ENCODE measurements around the gene D2HGDH. TPM values are rescaled to one million over a fixed set of nuclear protein-coding genes. Genes with fewer than 3 reads are reported as not detected.

Gene D2HGDH
- total and polyA plus RNA-seq, 2 experiments from 2014 or later = 3.7 to 17.3 TPM

DNA sequence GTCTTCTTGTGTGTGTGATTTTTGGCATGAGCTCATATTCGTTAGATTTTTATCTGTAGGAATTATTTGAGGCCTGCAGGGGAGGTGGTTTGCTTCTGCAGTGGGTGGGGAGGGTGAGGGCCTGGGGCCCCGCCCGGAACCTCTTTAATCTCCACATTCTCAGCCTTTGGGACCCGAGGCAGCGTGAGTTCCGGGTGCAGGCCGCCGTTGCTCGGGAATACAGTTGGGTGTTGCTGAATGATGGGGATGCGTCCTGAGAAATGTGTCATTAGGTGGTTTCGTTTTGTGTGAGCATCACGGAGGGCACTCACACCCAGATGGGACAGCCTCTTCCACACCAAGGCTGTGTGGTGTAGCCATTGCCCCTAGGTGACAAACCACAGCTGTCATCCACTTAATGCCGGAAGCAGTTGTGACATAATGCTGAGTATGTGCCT is 28.5 kb downstream of the D2HGDH start:
- H3K36me3 ChIP-seq (ENCODE audit: insufficient read depth) = no peaks in the 10 kb centered on the region
- H3K4me1 Mint-ChIP-seq = peaks cover 6% of the 10 kb centered on the region; the same call in 2 of the 3 replicates
- H3F3A ChIP-seq (replicated peaks; ENCODE audit: low read depth) = peaks cover 8% of the 10 kb centered on the region; the same call in 1 of the 2 replicates
- no peaks in the 10 kb centered on the region for H3K4me1 ChIP-seq (ENCODE audit: insufficient read depth)
- H4K20me1 ChIP-seq (replicated peaks; ENCODE audit: insufficient read depth) = no peaks in the 10 kb centered on the region
- H3K9me3 Mint-ChIP-seq = peaks cover 23% of the 10 kb centered on the region
- peaks cover 26% of the 10 kb centered on the region for H3K36me3 Mint-ChIP-seq (ENCODE audit: low read depth)
- H3K4me3 Mint-ChIP-seq = no peak overlapping the region
- H3K79me2 ChIP-seq (replicated peaks; ENCODE audit: insufficient read depth) = no peaks in the 10 kb centered on the region
- H3K27me3 ChIP-seq (ENCODE audit: insufficient read depth) = no peaks in the 10 kb centered on the region
- no peak overlapping the region for H3K27ac Mint-ChIP-seq
- no peak overlapping the region for H2AFZ ChIP-seq
- H3K27ac ChIP-seq (ENCODE audit: low read depth) = no peak overlapping the region
- no peak overlapping the region for H3K4me3 ChIP-seq
- ATAC-seq (no peak), DNase-seq (ENCODE audit: low spot score) (no peak)
- no peak for TF ChIP-seq ZNF331 (CRISPR knock-in tag; IDR thresholded peaks at IDR 0.05; ENCODE audit: low read depth)
- no peak for TF ChIP-seq ZNF114 (CRISPR knock-in tag; IDR thresholded peaks at IDR 0.05)
- TF ChIP-seq, protein P1, sequence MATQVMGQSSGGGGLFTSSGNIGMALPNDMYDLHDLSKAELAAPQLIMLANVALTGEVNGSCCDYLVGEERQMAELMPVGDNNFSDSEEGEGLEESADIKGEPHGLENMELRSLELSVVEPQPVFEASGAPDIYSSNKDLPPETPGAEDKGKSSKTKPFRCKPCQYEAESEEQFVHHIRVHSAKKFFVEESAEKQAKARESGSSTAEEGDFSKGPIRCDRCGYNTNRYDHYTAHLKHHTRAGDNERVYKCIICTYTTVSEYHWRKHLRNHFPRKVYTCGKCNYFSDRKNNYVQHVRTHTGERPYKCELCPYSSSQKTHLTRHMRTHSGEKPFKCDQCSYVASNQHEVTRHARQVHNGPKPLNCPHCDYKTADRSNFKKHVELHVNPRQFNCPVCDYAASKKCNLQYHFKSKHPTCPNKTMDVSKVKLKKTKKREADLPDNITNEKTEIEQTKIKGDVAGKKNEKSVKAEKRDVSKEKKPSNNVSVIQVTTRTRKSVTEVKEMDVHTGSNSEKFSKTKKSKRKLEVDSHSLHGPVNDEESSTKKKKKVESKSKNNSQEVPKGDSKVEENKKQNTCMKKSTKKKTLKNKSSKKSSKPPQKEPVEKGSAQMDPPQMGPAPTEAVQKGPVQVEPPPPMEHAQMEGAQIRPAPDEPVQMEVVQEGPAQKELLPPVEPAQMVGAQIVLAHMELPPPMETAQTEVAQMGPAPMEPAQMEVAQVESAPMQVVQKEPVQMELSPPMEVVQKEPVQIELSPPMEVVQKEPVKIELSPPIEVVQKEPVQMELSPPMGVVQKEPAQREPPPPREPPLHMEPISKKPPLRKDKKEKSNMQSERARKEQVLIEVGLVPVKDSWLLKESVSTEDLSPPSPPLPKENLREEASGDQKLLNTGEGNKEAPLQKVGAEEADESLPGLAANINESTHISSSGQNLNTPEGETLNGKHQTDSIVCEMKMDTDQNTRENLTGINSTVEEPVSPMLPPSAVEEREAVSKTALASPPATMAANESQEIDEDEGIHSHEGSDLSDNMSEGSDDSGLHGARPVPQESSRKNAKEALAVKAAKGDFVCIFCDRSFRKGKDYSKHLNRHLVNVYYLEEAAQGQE (IDR thresholded peaks at IDR 0.05; ENCODE audit: unreplicated experiment) = no peak
- TF ChIP-seq POLR2AphosphoS5 (IDR thresholded peaks at IDR 0.05; ENCODE audit: low read depth) = no peak
- no peak for TF ChIP-seq CREB1 (CRISPR knock-in tag; IDR thresholded peaks at IDR 0.05; ENCODE audit: low read depth)
- TF ChIP-seq JUNB (IDR thresholded peaks at IDR 0.05; ENCODE audit: unreplicated experiment) = no peak
- TF ChIP-seq STAT1 (IDR thresholded peaks at IDR 0.05; ENCODE audit: unreplicated experiment) = no peak
- TF ChIP-seq, protein P2, sequence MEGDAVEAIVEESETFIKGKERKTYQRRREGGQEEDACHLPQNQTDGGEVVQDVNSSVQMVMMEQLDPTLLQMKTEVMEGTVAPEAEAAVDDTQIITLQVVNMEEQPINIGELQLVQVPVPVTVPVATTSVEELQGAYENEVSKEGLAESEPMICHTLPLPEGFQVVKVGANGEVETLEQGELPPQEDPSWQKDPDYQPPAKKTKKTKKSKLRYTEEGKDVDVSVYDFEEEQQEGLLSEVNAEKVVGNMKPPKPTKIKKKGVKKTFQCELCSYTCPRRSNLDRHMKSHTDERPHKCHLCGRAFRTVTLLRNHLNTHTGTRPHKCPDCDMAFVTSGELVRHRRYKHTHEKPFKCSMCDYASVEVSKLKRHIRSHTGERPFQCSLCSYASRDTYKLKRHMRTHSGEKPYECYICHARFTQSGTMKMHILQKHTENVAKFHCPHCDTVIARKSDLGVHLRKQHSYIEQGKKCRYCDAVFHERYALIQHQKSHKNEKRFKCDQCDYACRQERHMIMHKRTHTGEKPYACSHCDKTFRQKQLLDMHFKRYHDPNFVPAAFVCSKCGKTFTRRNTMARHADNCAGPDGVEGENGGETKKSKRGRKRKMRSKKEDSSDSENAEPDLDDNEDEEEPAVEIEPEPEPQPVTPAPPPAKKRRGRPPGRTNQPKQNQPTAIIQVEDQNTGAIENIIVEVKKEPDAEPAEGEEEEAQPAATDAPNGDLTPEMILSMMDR (conservative IDR thresholded peaks at IDR 0.05; ENCODE audit: low read depth in 2 of 2) = no peak
- no peak for TF ChIP-seq EZH2 (IDR thresholded peaks at IDR 0.05; ENCODE audit: low read depth, unreplicated experiment)
- TF ChIP-seq EZH2phosphoT487 (IDR thresholded peaks at IDR 0.05; ENCODE audit: unreplicated experiment) = no peak
- TF ChIP-seq, protein P3, sequence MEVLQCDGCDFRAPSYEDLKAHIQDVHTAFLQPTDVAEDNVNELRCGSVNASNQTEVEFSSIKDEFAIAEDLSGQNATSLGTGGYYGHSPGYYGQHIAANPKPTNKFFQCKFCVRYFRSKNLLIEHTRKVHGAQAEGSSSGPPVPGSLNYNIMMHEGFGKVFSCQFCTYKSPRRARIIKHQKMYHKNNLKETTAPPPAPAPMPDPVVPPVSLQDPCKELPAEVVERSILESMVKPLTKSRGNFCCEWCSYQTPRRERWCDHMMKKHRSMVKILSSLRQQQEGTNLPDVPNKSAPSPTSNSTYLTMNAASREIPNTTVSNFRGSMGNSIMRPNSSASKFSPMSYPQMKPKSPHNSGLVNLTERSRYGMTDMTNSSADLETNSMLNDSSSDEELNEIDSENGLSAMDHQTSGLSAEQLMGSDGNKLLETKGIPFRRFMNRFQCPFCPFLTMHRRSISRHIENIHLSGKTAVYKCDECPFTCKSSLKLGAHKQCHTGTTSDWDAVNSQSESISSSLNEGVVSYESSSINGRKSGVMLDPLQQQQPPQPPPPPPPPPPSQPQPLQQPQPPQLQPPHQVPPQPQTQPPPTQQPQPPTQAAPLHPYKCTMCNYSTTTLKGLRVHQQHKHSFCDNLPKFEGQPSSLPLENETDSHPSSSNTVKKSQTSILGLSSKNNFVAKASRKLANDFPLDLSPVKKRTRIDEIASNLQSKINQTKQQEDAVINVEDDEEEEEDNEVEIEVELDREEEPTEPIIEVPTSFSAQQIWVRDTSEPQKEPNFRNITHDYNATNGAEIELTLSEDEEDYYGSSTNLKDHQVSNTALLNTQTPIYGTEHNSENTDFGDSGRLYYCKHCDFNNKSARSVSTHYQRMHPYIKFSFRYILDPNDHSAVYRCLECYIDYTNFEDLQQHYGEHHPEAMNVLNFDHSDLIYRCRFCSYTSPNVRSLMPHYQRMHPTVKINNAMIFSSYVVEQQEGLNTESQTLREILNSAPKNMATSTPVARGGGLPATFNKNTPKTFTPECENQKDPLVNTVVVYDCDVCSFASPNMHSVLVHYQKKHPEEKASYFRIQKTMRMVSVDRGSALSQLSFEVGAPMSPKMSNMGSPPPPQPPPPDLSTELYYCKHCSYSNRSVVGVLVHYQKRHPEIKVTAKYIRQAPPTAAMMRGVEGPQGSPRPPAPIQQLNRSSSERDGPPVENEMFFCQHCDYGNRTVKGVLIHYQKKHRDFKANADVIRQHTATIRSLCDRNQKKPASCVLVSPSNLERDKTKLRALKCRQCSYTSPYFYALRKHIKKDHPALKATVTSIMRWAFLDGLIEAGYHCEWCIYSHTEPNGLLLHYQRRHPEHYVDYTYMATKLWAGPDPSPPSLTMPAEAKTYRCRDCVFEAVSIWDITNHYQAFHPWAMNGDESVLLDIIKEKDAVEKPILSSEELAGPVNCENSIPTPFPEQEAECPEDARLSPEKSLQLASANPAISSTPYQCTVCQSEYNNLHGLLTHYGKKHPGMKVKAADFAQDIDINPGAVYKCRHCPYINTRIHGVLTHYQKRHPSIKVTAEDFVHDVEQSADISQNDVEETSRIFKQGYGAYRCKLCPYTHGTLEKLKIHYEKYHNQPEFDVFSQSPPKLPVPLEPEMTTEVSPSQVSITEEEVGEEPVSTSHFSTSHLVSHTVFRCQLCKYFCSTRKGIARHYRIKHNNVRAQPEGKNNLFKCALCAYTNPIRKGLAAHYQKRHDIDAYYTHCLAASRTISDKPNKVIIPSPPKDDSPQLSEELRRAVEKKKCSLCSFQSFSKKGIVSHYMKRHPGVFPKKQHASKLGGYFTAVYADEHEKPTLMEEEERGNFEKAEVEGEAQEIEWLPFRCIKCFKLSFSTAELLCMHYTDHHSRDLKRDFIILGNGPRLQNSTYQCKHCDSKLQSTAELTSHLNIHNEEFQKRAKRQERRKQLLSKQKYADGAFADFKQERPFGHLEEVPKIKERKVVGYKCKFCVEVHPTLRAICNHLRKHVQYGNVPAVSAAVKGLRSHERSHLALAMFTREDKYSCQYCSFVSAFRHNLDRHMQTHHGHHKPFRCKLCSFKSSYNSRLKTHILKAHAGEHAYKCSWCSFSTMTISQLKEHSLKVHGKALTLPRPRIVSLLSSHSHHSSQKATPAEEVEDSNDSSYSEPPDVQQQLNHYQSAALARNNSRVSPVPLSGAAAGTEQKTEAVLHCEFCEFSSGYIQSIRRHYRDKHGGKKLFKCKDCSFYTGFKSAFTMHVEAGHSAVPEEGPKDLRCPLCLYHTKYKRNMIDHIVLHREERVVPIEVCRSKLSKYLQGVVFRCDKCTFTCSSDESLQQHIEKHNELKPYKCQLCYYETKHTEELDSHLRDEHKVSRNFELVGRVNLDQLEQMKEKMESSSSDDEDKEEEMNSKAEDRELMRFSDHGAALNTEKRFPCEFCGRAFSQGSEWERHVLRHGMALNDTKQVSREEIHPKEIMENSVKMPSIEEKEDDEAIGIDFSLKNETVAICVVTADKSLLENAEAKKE (CRISPR knock-in tag; IDR thresholded peaks at IDR 0.05) = no peak
- TF ChIP-seq, protein P4, sequence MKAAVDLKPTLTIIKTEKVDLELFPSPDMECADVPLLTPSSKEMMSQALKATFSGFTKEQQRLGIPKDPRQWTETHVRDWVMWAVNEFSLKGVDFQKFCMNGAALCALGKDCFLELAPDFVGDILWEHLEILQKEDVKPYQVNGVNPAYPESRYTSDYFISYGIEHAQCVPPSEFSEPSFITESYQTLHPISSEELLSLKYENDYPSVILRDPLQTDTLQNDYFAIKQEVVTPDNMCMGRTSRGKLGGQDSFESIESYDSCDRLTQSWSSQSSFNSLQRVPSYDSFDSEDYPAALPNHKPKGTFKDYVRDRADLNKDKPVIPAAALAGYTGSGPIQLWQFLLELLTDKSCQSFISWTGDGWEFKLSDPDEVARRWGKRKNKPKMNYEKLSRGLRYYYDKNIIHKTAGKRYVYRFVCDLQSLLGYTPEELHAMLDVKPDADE (IDR thresholded peaks at IDR 0.05) = no peak
- TF ChIP-seq NANOG (IDR thresholded peaks at IDR 0.05; ENCODE audit: borderline replicate concordance) = no peak
- H3K9me2 ChIP-seq (ENCODE audit: insufficient read depth) = no peaks in the 10 kb centered on the region
- peaks cover 8% of the 10 kb centered on the region for H3K27me3 Mint-ChIP-seq (ENCODE audit: insufficient read depth, low read depth, poor library complexity)
- no peak overlapping the region for H3K4me2 ChIP-seq
